Measurements from ENCODE around the gene OCEL1.
A peak's percentile ranks its signal among the peaks of the same experiment; 100 is the strongest.

The OCEL1 gene

GRCh38 chr19:17237747-17238706 is 12.0 kb downstream of the OCEL1 start:
- H3K4me3 ChIP-seq (ENCODE audit: low read depth, low read length) = no peak overlapping the region

- H3K4me3 ChIP-seq (ENCODE audit: low read depth, low read length) = no peak overlapping the region
These were observed 14.2 kb downstream of the OCEL1 start for GRCh38 chr19:17240062-17240752.

GRCh38 chr19:17240826-17241399 is 14.9 kb downstream of the OCEL1 start:
- no peak overlapping the region for H3K4me3 ChIP-seq (ENCODE audit: low read depth, low read length)

- H3K4me3 ChIP-seq (ENCODE audit: low read depth, low read length) = no peak overlapping the region
These were observed 16.6 kb downstream of the OCEL1 start for GRCh38 chr19:17242431-17243208.

- H3K4me3 ChIP-seq (ENCODE audit: low read depth, low read length) = peak overlapping the region; percentile 87
These were observed 17.3 kb downstream of the OCEL1 start for GRCh38 chr19:17243211-17243829.

GRCh38 chr19:17243830-17244617 is 18.0 kb downstream of the OCEL1 start:
- peak overlapping the region; percentile 87 for H3K4me3 ChIP-seq (ENCODE audit: low read depth, low read length)

- peak overlapping the region; percentile 87 for H3K4me3 ChIP-seq (ENCODE audit: low read depth, low read length)
These were observed 18.9 kb downstream of the OCEL1 start for GRCh38 chr19:17244618-17245534.

GRCh38 chr19:17245535-17245984 is 19.5 kb downstream of the OCEL1 start, which contains the start of gene NR2F6:
Gene NR2F6, minus strand, starts transcription at chr19:17245919. Its CDS starts 699 bp downstream, at chr19:17245220.
- peak within 1 kb of the TSS; percentile 87 for H3K4me3 ChIP-seq (ENCODE audit: low read depth, low read length)

- H3K4me3 ChIP-seq (ENCODE audit: low read depth, low read length) = peak overlapping the region; percentile 13
These were observed 20.8 kb downstream of the OCEL1 start for GRCh38 chr19:17246681-17247425.

GRCh38 chr19:17248011-17248776 is 22.2 kb downstream of the OCEL1 start:
- no peak overlapping the region for H3K4me3 ChIP-seq (ENCODE audit: low read depth, low read length)

- no peak overlapping the region for H3K4me3 ChIP-seq (ENCODE audit: low read depth, low read length)
These were observed 24.0 kb downstream of the OCEL1 start for GRCh38 chr19:17249887-17250548.

- H3K4me3 ChIP-seq (ENCODE audit: low read depth, low read length) = no peak overlapping the region
These were observed 28.6 kb downstream of the OCEL1 start for GRCh38 chr19:17254636-17255035.

- H3K4me3 ChIP-seq (ENCODE audit: low read depth, low read length) = no peak overlapping the region
These were observed 29.2 kb downstream of the OCEL1 start for GRCh38 chr19:17255150-17255621.

- no peak overlapping the region for H3K4me3 ChIP-seq (ENCODE audit: low read depth, low read length)
These were observed 30.1 kb downstream of the OCEL1 start for GRCh38 chr19:17256130-17256529.

GRCh38 chr19:17259118-17259780 is 33.2 kb downstream of the OCEL1 start:
- no peak overlapping the region for H3K4me3 ChIP-seq (ENCODE audit: low read depth, low read length)

- no peak overlapping the region for H3K4me3 ChIP-seq (ENCODE audit: low read depth, low read length)
These were observed 33.9 kb downstream of the OCEL1 start for GRCh38 chr19:17259934-17260333.

All from iPS-11a (cell line).